ENCODE results near the gene PSORS1C1.
"Not testable (repeated sequence)": the region's sequence is repeated elsewhere in the genome, so short reads cannot be mapped to it uniquely, and the experiment has no call there.

PSORS1C1 gene

GRCh38 chr6:31180500-31180899 is 65.9 kb downstream of the PSORS1C1 start:
- no peak overlapping the region for H3K4me3 ChIP-seq (replicated peaks; ENCODE audit: insufficient read depth, low read length)
- no peak overlapping the region for H3K27ac ChIP-seq (replicated peaks)
- no peak for TF ChIP-seq CTCF (IDR thresholded peaks at IDR 0.05; ENCODE audit: insufficient read depth, low read length)
- TF ChIP-seq SPI1 (IDR thresholded peaks at IDR 0.05; ENCODE audit: borderline replicate concordance, low read depth): no peak
- no peak for TF ChIP-seq GABPA (IDR thresholded peaks at IDR 0.05; ENCODE audit: low read depth)
- no peak for TF ChIP-seq REST (IDR thresholded peaks at IDR 0.05; ENCODE audit: insufficient replicate concordance, low read depth)
- no peak for TF ChIP-seq POLR2AphosphoS5 (IDR thresholded peaks at IDR 0.05; ENCODE audit: low read depth)
- DNase-seq (ENCODE audit: low read depth in 1 of 2, low spot score in 1 of 2): no peak
- no peaks in the 10 kb centered on the region for H3K27me3 ChIP-seq (ENCODE audit: insufficient read depth, poor library complexity, severe bottlenecking)

GRCh38 chr6:31183287-31183686 is 68.7 kb downstream of the PSORS1C1 start:
- not testable (repeated sequence) for H3K27ac ChIP-seq (replicated peaks); H3K4me3 ChIP-seq (replicated peaks; ENCODE audit: insufficient read depth, low read length); H3K27me3 ChIP-seq (ENCODE audit: insufficient read depth, poor library complexity, severe bottlenecking); DNase-seq (ENCODE audit: low read depth in 1 of 2, low spot score in 1 of 2)

GRCh38 chr6:31183859-31184258 is 69.3 kb downstream of the PSORS1C1 start:
- H3K27me3 ChIP-seq (ENCODE audit: insufficient read depth, poor library complexity, severe bottlenecking); H3K27ac ChIP-seq (replicated peaks); H3K4me3 ChIP-seq (replicated peaks; ENCODE audit: insufficient read depth, low read length); DNase-seq (ENCODE audit: low read depth in 1 of 2, low spot score in 1 of 2): not testable (repeated sequence)

- not testable (repeated sequence) for H3K27me3 ChIP-seq (ENCODE audit: insufficient read depth, poor library complexity, severe bottlenecking); H3K27ac ChIP-seq (replicated peaks); H3K4me3 ChIP-seq (replicated peaks; ENCODE audit: insufficient read depth, low read length); DNase-seq (ENCODE audit: low read depth in 1 of 2, low spot score in 1 of 2)
Observed at GRCh38 chr6:31185695-31186051, 71.1 kb downstream of the PSORS1C1 start.

GRCh38 chr6:31186052-31186734 is 71.6 kb downstream of the PSORS1C1 start:
- Histone ChIP-seq H3K4me3 (replicated peaks; ENCODE audit: insufficient read depth, low read length) (no peak overlapping the region), H3K27me3 (ENCODE audit: insufficient read depth, poor library complexity, severe bottlenecking) (no peaks in the 10 kb centered on the region), H3K27ac (replicated peaks) (no peak overlapping the region)
- DNase-seq (ENCODE audit: low read depth in 1 of 2, low spot score in 1 of 2): no peak
- TF ChIP-seq POLR2AphosphoS5 (IDR thresholded peaks at IDR 0.05; ENCODE audit: low read depth) (no peak), SPI1 (IDR thresholded peaks at IDR 0.05; ENCODE audit: borderline replicate concordance, low read depth) (no peak), CTCF (IDR thresholded peaks at IDR 0.05; ENCODE audit: insufficient read depth, low read length) (no peak), REST (IDR thresholded peaks at IDR 0.05; ENCODE audit: insufficient replicate concordance, low read depth) (no peak), GABPA (IDR thresholded peaks at IDR 0.05; ENCODE audit: low read depth) (no peak)

All from HL-60 (cell line).